PFSK-1 (cell line): Measurements from ENCODE around the gene MYL4. TPM values are rescaled to one million over a fixed set of nuclear protein-coding genes. Genes with fewer than 3 reads are reported as not detected.

Experiments
- FOXP2 ChIP-seq: optimal IDR thresholded peaks from 2 replicates; pipeline ENCODE3; 2011; ENCODE audit warnings: borderline replicate concordance, control low read depth, inconsistent platforms; ENCODE audit not compliant: insufficient read depth; ENCODE audit errors: extremely low read length, extremely low read depth
- POLR2AphosphoS5 ChIP-seq: IDR thresholded peaks from 2 replicates; pipeline ENCODE4 v1.6.1; 2012; ENCODE audit warnings: low read depth, mild to moderate bottlenecking, control low read depth, low read length, moderate library complexity
- SIN3A ChIP-seq: IDR thresholded peaks from 2 replicates; pipeline ENCODE4 v1.6.1; 2012; ENCODE audit warnings: mild to moderate bottlenecking, low read length, moderate library complexity, borderline replicate concordance; ENCODE audit not compliant: insufficient read depth
- TAF1 ChIP-seq: IDR thresholded peaks from 2 replicates; pipeline ENCODE4 v1.6.1; 2012; ENCODE audit warnings: low read length, control low read depth, borderline replicate concordance; ENCODE audit not compliant: insufficient read depth
- polyA plus RNA-seq: library from polyadenylated mRNA; unstranded; fragments of >200 nt; gene quantifications from one replicate; pipeline ENCODE4 v1.2.1, GENCODE V29; 2012; ENCODE audit warnings: low read depth, missing spikeins; ENCODE audit not compliant: insufficient read length
- TF ChIP-seq, protein P1 (sequence below), 2 experiments: IDR thresholded peaks; 2 replicates each; pipeline versions ENCODE4 v1.6.1 to v1.8.0; 2011 to 2012; ENCODE audit warnings: low read depth in 2 of 2, low read length in 2 of 2, control low read depth in 1 of 2, inconsistent platforms in 1 of 2, mild to moderate bottlenecking in 1 of 2, moderate library complexity in 1 of 2; ENCODE audit not compliant: insufficient read depth in 1 of 2

Gene MYL4
- polyA plus RNA-seq, result not detected

DNA sequence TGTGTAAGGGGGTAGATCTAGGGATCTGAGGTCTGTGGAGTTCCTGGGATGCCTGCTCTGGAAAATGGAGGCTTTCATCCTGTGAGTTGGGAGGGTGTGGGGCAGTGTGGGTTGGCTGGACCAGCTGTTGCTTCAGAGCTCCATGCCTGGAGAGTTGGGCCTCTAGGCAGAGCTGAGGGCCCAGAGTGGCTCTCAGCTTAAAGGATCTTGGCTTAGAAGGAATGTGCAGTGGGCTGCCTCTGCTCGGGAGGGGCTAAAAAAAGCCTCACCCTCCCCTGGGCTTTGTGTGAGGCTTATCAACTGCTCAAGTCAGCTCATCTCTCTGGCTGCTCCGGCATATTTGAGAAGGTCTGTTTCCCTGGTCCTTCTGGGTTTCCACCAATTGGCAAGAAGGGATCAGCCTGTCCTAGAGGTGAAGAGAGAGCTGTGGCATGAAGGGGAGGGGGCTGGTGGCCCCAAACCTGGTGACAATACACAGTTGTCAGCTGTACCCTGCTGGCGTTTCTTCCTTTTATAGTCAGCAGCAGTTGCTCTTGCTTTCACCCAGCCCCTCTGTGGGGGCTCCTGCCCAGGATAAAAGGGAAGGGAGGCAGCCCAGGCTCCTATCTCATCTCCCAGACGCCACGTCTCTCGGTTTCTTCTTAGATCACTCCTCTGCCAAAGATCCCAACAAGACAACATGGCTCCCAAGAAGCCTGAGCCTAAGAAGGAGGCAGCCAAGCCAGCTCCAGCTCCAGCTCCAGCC, at the start of gene MYL4:
MYL4 (plus strand) TSS at position 605 of the 745 bp plus-strand sequence; CDS start at position 680, 75 bp downstream.
- TF ChIP-seq FOXP2 (no peak), TAF1 (no peak), POLR2AphosphoS5 (no peak), SIN3A (no peak)
- TF ChIP-seq, protein P1, sequence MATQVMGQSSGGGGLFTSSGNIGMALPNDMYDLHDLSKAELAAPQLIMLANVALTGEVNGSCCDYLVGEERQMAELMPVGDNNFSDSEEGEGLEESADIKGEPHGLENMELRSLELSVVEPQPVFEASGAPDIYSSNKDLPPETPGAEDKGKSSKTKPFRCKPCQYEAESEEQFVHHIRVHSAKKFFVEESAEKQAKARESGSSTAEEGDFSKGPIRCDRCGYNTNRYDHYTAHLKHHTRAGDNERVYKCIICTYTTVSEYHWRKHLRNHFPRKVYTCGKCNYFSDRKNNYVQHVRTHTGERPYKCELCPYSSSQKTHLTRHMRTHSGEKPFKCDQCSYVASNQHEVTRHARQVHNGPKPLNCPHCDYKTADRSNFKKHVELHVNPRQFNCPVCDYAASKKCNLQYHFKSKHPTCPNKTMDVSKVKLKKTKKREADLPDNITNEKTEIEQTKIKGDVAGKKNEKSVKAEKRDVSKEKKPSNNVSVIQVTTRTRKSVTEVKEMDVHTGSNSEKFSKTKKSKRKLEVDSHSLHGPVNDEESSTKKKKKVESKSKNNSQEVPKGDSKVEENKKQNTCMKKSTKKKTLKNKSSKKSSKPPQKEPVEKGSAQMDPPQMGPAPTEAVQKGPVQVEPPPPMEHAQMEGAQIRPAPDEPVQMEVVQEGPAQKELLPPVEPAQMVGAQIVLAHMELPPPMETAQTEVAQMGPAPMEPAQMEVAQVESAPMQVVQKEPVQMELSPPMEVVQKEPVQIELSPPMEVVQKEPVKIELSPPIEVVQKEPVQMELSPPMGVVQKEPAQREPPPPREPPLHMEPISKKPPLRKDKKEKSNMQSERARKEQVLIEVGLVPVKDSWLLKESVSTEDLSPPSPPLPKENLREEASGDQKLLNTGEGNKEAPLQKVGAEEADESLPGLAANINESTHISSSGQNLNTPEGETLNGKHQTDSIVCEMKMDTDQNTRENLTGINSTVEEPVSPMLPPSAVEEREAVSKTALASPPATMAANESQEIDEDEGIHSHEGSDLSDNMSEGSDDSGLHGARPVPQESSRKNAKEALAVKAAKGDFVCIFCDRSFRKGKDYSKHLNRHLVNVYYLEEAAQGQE (IDR thresholded peaks at IDR 0.05; ENCODE audit: insufficient read depth in 1 of 2, low read depth in 2 of 2, low read length in 2 of 2), result no peak

DNA sequence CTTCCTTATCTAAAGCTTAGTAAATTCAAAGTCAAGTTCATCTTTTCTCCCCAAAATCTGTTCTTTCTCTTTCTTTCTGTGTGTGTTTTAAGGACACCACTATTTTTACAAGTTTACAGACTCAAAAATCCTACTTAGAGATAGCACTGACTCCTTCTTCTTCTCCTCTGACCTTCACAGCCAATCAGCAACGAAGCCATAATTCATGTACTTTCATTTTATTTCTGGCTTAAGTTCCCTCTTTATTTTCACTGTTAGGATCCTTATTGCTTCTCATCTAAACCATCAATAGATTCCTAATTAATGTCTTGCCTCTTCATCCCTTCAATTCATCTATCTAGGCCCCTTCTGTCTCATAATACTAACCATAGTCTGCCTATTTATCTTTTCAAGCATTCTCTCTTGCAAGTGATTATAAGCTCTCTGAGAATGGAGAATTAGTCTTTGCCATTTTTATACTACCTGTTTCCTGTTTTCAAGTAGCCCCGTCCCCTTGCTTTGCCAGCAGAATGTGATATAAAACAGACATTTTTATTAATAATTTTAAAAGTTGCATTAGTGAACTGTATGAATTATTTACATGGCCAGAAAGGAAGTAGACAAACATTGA, 47.0 kb upstream of the MYL4 start:
- no peak for TF ChIP-seq SIN3A
- TF ChIP-seq, protein P1 (IDR thresholded peaks at IDR 0.05; ENCODE audit: insufficient read depth in 1 of 2, low read depth in 2 of 2, low read length in 2 of 2), result no peak
- TF ChIP-seq FOXP2, result no peak
- TF ChIP-seq TAF1, result no peak

DNA sequence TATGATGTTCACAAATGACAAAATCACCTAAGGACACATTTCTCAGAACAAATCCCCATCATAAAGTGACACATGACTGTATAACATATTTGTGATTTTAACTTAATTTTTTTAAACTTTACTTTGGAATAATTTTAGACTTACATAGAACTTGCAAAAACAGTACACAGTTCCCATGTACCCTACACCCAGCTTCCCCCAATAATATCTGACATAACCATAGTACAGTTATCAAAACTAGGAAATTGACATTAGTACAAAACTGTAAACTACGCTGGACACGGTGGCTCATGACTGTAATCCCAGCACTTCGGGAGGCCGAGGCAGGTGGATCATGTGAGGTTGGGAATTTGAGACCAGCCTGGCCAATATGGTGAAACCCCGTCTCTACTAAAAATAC, 44.9 kb upstream of the MYL4 start:
- TF ChIP-seq POLR2AphosphoS5, result no peak
- no peak for TF ChIP-seq FOXP2
- no peak for TF ChIP-seq SIN3A
- TF ChIP-seq, protein P1 (IDR thresholded peaks at IDR 0.05; ENCODE audit: insufficient read depth in 1 of 2, low read depth in 2 of 2, low read length in 2 of 2), result no peak

DNA sequence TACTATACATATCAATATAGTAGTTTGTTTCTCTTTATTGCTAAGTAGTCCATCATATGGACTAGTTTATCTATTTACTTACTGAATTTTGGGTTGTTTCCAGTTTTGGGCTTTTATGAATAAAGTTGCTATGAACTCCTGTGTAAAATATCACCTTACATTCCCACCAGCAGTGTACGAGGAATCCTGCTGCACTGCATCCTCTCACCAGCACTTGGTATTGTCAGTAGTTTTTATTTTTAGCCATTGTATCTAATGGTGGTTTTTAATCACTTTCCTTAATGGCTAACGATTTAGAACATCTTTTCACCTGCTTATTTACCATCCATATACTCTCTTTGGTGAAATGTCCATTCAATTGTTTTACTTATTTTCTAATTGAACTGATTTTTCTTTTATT, 44.0 kb upstream of the MYL4 start:
- no peak for TF ChIP-seq SIN3A
- TF ChIP-seq FOXP2, result no peak
- no peak for TF ChIP-seq TAF1
- TF ChIP-seq, protein P1 (IDR thresholded peaks at IDR 0.05; ENCODE audit: insufficient read depth in 1 of 2, low read depth in 2 of 2, low read length in 2 of 2), result no peak
- no peak for TF ChIP-seq POLR2AphosphoS5
